K562 (cell line): ENCODE data around the gene BHLHE40. TPM values are rescaled to one million over a fixed set of nuclear protein-coding genes. Genes with fewer than 3 reads are reported as not detected.

Experiments used
- CGGBP1 ChIP-seq: fragments of 250-450 bp; sonication (Bioruptor Pico); IDR thresholded peaks from 2 replicates; pipeline ENCODE4 v1.9.0; 2021; ENCODE audit warnings: mild to moderate bottlenecking
- DIDO1 ChIP-seq: fragments of 450-650 bp; IDR thresholded peaks from 2 replicates; pipeline ENCODE4 v1.6.1; 2016; ENCODE audit warnings: low read depth, missing biosample characterization, missing genetic modification characterization
- FOXJ2 ChIP-seq: fragments of 200-800 bp; sonication (Bioruptor generic); IDR thresholded peaks from 2 replicates; pipeline ENCODE4 v1.6.1; 2016; ENCODE audit warnings: missing genetic modification characterization, missing compliant biosample characterization
- HDAC1 ChIP-seq, 2 experiments: fragments of 450-650 bp; IDR thresholded peaks; 2 replicates each; pipeline ENCODE4 v1.6.1; 2016 to 2017; ENCODE audit warnings: inconsistent platforms in 1 of 2, mild to moderate bottlenecking in 1 of 2, moderate library complexity in 1 of 2
- HMGXB4 ChIP-seq: sonication (generic); formaldehyde crosslinking; IDR thresholded peaks from 2 replicates; pipeline ENCODE4 v1.8.1; 2023; ENCODE audit warnings: mild to moderate bottlenecking, missing genetic modification reagents
- L3MBTL2 ChIP-seq: fragments of 450-650 bp; IDR thresholded peaks from 2 replicates; pipeline ENCODE4 v1.6.1; 2016; ENCODE audit warnings: mild to moderate bottlenecking, moderate library complexity
- MAFF ChIP-seq: IDR thresholded peaks from 2 replicates; pipeline ENCODE4 v1.6.1; 2012; ENCODE audit warnings: low read length, improper control_type of control experiment
- MXI1 ChIP-seq: IDR thresholded peaks from 2 replicates; pipeline ENCODE4 v1.6.1; 2011; ENCODE audit warnings: low read depth, mild to moderate bottlenecking, improper control_type of control experiment, low read length
- NR2F6 ChIP-seq: fragments of 450-650 bp; formaldehyde crosslinking; IDR thresholded peaks from 2 replicates; pipeline ENCODE4 v1.4.0; 2020; ENCODE audit warnings: mild to moderate bottlenecking
- PHF21A ChIP-seq: fragments of 450-650 bp; IDR thresholded peaks from 2 replicates; pipeline ENCODE4 v1.6.1; 2017; ENCODE audit warnings: low read depth, borderline replicate concordance
- PKNOX1 ChIP-seq: fragments of 450-650 bp; IDR thresholded peaks from 2 replicates; pipeline ENCODE4 v1.6.1; 2016
- POLR2AphosphoS5 ChIP-seq: IDR thresholded peaks from 2 replicates; pipeline ENCODE4 v1.6.1; 2011; ENCODE audit warnings: mild to moderate bottlenecking, low read depth, low read length, moderate library complexity; ENCODE audit not compliant: control insufficient read depth, insufficient read depth
- RAD21 ChIP-seq, 2 experiments: fragments of 250-450 bp in 1 of 2; fragments of 450-650 bp in 1 of 2; sonication (Bioruptor Pico) in 1 of 2; formaldehyde crosslinking in 1 of 2; IDR thresholded peaks in 1 of 2; conservative IDR thresholded peaks in 1 of 2; 2 replicates each; pipeline versions ENCODE4 v1.4.0 to v1.8.0; 2020 to 2022; ENCODE audit warnings: mild to moderate bottlenecking in 2 of 2, moderate library complexity in 1 of 2
- RB1 ChIP-seq: fragments of 450-650 bp; IDR thresholded peaks from 2 replicates; pipeline ENCODE4 v1.6.1; 2017; ENCODE audit warnings: low read depth, mild to moderate bottlenecking
- SMAD3 ChIP-seq: fragments of 450-650 bp; formaldehyde crosslinking; conservative IDR thresholded peaks from 2 replicates; pipeline ENCODE4 v1.4.0; 2020; ENCODE audit warnings: mild to moderate bottlenecking
- SPI1 ChIP-seq: IDR thresholded peaks from 2 replicates; pipeline ENCODE4 v1.6.1; 2011; ENCODE audit warnings: low read depth, low read length, control low read depth, borderline replicate concordance
- U2AF2 ChIP-seq: fragments of 200-400 bp; formaldehyde crosslinking; optimal IDR thresholded peaks from 2 replicates; pipeline ENCODE3; 2017; ENCODE audit warnings: low read depth, mild to moderate bottlenecking, low read length
- WHSC1 ChIP-seq: IDR thresholded peaks from one replicate; pipeline ENCODE4 v1.6.1; 2012; ENCODE audit warnings: low read length, control low read depth, inconsistent platforms
- XRCC5 ChIP-seq: fragments of 200-400 bp; formaldehyde crosslinking; IDR thresholded peaks from 2 replicates; pipeline ENCODE4 v1.6.1; 2017; ENCODE audit warnings: low read depth, mild to moderate bottlenecking, low read length
- ZBTB1 ChIP-seq: sonication (generic); formaldehyde crosslinking; IDR thresholded peaks from 2 replicates; pipeline ENCODE4 v1.8.1; 2023; ENCODE audit warnings: missing genetic modification reagents, low read depth, mild to moderate bottlenecking, borderline replicate concordance
- ZNF140 ChIP-seq: fragments of 250-450 bp; sonication (Bioruptor Pico); IDR thresholded peaks from 2 replicates; pipeline ENCODE4 v1.8.0; 2021; ENCODE audit warnings: moderate library complexity, mild to moderate bottlenecking, inconsistent platforms
- ZNF197 ChIP-seq: fragments of 200-800 bp; sonication (Bioruptor generic); IDR thresholded peaks from 2 replicates; pipeline ENCODE4 v1.6.1; 2016; ENCODE audit warnings: low read depth, missing genetic modification characterization, missing compliant biosample characterization
- ZNF212 ChIP-seq: fragments of 450-650 bp; formaldehyde crosslinking; IDR thresholded peaks from 2 replicates; pipeline ENCODE4 v1.4.0; 2020; ENCODE audit warnings: mild to moderate bottlenecking
- ZNF239 ChIP-seq: fragments of 250-450 bp; sonication (Bioruptor Pico); IDR thresholded peaks from 2 replicates; pipeline ENCODE4 v1.4.0; 2020; ENCODE audit warnings: mild to moderate bottlenecking
- ZNF316 ChIP-seq: fragments of 450-650 bp; IDR thresholded peaks from 2 replicates; pipeline ENCODE4 v1.6.1; 2016
- ZNF696 ChIP-seq: fragments of 250-450 bp; sonication (Bioruptor Pico); conservative IDR thresholded peaks from 2 replicates; pipeline ENCODE4 v1.4.0; 2020; ENCODE audit warnings: mild to moderate bottlenecking, moderate library complexity
- ZNF77 ChIP-seq: fragments of 250-450 bp; sonication (Bioruptor Pico); IDR thresholded peaks from 2 replicates; pipeline ENCODE4 v1.5.0; 2020
- ZSCAN29 ChIP-seq: fragments of 450-650 bp; IDR thresholded peaks from 2 replicates; pipeline ENCODE4 v1.6.1; 2017
- polyA plus RNA-seq, 8 experiments: library from polyadenylated mRNA; depleted of rRNA in 4 of 8; stranded (reverse) in 5 of 8; unstranded in 3 of 8; fragments of >200 nt; fragmentation: Nextera tagmentation in 2 of 8; fragmentation: Illumina TruSeq in 1 of 8; extraction: Ambion mirVana in 2 of 8; extraction: Trizol in 1 of 8; gene quantifications; 2 replicates each; pipeline versions ENCODE4 v1.2.1 to v1.2.3, GENCODE V29; 2011 to 2014; ENCODE audit warnings: inconsistent platforms in 1 of 8, missing spikeins in 1 of 8
- total RNA-seq, 7 experiments: library from RNA; depleted of rRNA in 6 of 7; stranded (reverse); fragments of >200 nt in 6 of 7; fragmentation: Illumina TruSeq in 2 of 7; extraction: Trizol in 2 of 7; gene quantifications; 2 replicates each; pipeline versions ENCODE4 v1.2.1 to v1.2.3, GENCODE V29; 2011 to 2021; ENCODE audit warnings: low replicate concordance in 1 of 7

The BHLHE40 gene
- total and polyA plus RNA-seq, 9 of the 15 experiments (the other 6 are each of a cell fraction or from before 2014, with no cell fraction given), result 12.0 to 83.9 (median 31.4) TPM

GRCh38 chr3:4980229-4981203 is 1.3 kb downstream of the BHLHE40 start (continued):
- TF ChIP-seq ZNF696 (CRISPR knock-in tag) (no peak), RAD21 (CRISPR knock-in tag; conservative IDR thresholded peaks at IDR 0.05 in 1 of 2, IDR thresholded peaks at IDR 0.05 in 1 of 2) (peak; percentile 78 to 86), ZBTB1 (peak; percentile 60; the same call in 1 of the 2 replicates), ZNF77 (CRISPR knock-in tag) (no peak), U2AF2 (no peak), MAFF (peak; percentile 87), ZNF212 (CRISPR knock-in tag) (no peak), HDAC1 (IDR thresholded peaks at IDR 0.05) (0 out of 4 replicates have a peak, but pooled peaks of 1 of the 2 experiments have one; percentile 58), DIDO1 (tag) (no peak), XRCC5 (peak; percentile 99), ZNF140 (CRISPR knock-in tag) (no peak), RB1 (no peak), ZNF197 (no peak), MXI1 (no peak), CGGBP1 (CRISPR knock-in tag) (no peak), HMGXB4 (CRISPR knock-in tag) (peak; percentile 87), ZNF316 (peak; percentile 98), FOXJ2 (tag) (no peak; the same call in 1 of the 2 replicates), WHSC1 (no peak), ZSCAN29 (no peak; the same call in 1 of the 2 replicates), NR2F6 (0 out of 2 replicates have a peak, but pooled peaks have one; percentile 20), POLR2AphosphoS5 (peak; percentile 85), PKNOX1 (no peak), SPI1 (no peak), ZNF239 (CRISPR knock-in tag) (peak; percentile 64), SMAD3 (0 out of 2 replicates have a peak, but pooled peaks have one; percentile 61), L3MBTL2 (peak; percentile 62; the same call in 1 of the 2 replicates), PHF21A (no peak)
